Hepatocyte (in vitro differentiated cells): ENCODE data around the gene SLC36A4. TPM values are rescaled to one million over a fixed set of nuclear protein-coding genes. Genes with fewer than 3 reads are reported as not detected.

Source experiments
- DNase-seq: peaks from one replicate; pipeline ENCODE4 v3.0.0-alpha.2; 2016; ENCODE audit warnings: low spot score
- H2AFZ ChIP-seq: fragments of 200-600 bp; sonication (generic); 2 replicates; pipeline ENCODE4 v1.6.0; 2016; ENCODE audit warnings: antibody characterized with exemption, mild to moderate bottlenecking
- H3K27ac ChIP-seq: fragments of 200-600 bp; sonication (generic); 2 replicates; pipeline ENCODE4 v1.5.1; 2016; ENCODE audit warnings: mild to moderate bottlenecking
- H3K27me3 ChIP-seq: fragments of 200-600 bp; sonication (generic); 2 replicates; pipeline ENCODE4 v1.6.1; 2016
- H3K36me3 ChIP-seq: fragments of 200-600 bp; sonication (generic); replicated peaks from 2 replicates; pipeline ENCODE4 v1.5.1; 2016; ENCODE audit warnings: low read depth; ENCODE audit not compliant: insufficient read depth
- H3K4me1 ChIP-seq: fragments of 200-600 bp; sonication (generic); 2 replicates; pipeline ENCODE4 v1.5.1; 2016; ENCODE audit warnings: mild to moderate bottlenecking, moderate library complexity; ENCODE audit not compliant: insufficient read depth
- H3K4me2 ChIP-seq: fragments of 200-600 bp; sonication (generic); 2 replicates; pipeline ENCODE4 v1.6.0; 2016
- H3K4me3 ChIP-seq: fragments of 200-600 bp; sonication (generic); 2 replicates; pipeline ENCODE4 v1.5.1; 2016; ENCODE audit warnings: mild to moderate bottlenecking
- H3K79me2 ChIP-seq: fragments of 200-600 bp; sonication (generic); 2 replicates; pipeline ENCODE4 v1.6.0; 2017; ENCODE audit warnings: mild to moderate bottlenecking
- H3K9me2 ChIP-seq: fragments of 200-600 bp; sonication (generic); replicated peaks from 2 replicates; pipeline ENCODE4 v1.6.0; 2017; ENCODE audit warnings: mild to moderate bottlenecking; ENCODE audit not compliant: insufficient read depth
- H3K9me3 ChIP-seq: fragments of 200-600 bp; sonication (generic); 2 replicates; pipeline ENCODE4 v1.5.1; 2016; ENCODE audit warnings: low read depth, mild to moderate bottlenecking
- H4K20me1 ChIP-seq: fragments of 200-600 bp; sonication (generic); 2 replicates; pipeline ENCODE4 v1.6.0; 2016; ENCODE audit warnings: mild to moderate bottlenecking; ENCODE audit not compliant: insufficient read depth, poor library complexity, severe bottlenecking
- EZH2 ChIP-seq: fragments of 200-600 bp; sonication (generic); IDR thresholded peaks from 2 replicates; pipeline ENCODE4 v1.6.1; 2016; ENCODE audit warnings: antibody characterized with exemption, mild to moderate bottlenecking, borderline replicate concordance
- EZH2phosphoT487 ChIP-seq: fragments of 200-600 bp; sonication (generic); IDR thresholded peaks from one replicate; pipeline ENCODE4 v1.6.1; 2018; ENCODE audit warnings: antibody characterized with exemption, mild to moderate bottlenecking, low read depth, moderate library complexity; ENCODE audit not compliant: unreplicated experiment, severe bottlenecking
- WGBS: methylation state at CpG from one replicate; pipeline ENCODE4 v1.1.6; 2016; ENCODE audit warnings: low lambda C conversion rate; ENCODE audit errors: missing lambda C conversion rate; 5-methylcytosine and 5-hydroxymethylcytosine counted together
- polyA plus RNA-seq: library from polyadenylated mRNA; unstranded; fragments of >200 nt; fragmentation: Nextera tagmentation; extraction: Ambion mirVana; gene quantifications from 2 replicates; pipeline ENCODE4 v1.2.1, GENCODE V29; 2016
- total RNA-seq: library from RNA; depleted of rRNA; stranded (reverse); fragments of >200 nt; gene quantifications from 2 replicates; pipeline ENCODE4 v1.2.3, GENCODE V29; 2014
- TF ChIP-seq, protein P1 (sequence below): fragments of 200-600 bp; sonication (generic); IDR thresholded peaks from 2 replicates; pipeline ENCODE4 v1.5.1; 2016; ENCODE audit warnings: antibody characterized with exemption, mild to moderate bottlenecking; ENCODE audit not compliant: poor library complexity

Gene SLC36A4
- total and polyA plus RNA-seq, 2 experiments from 2014 or later, result 17.6 to 18.4 TPM

DNA sequence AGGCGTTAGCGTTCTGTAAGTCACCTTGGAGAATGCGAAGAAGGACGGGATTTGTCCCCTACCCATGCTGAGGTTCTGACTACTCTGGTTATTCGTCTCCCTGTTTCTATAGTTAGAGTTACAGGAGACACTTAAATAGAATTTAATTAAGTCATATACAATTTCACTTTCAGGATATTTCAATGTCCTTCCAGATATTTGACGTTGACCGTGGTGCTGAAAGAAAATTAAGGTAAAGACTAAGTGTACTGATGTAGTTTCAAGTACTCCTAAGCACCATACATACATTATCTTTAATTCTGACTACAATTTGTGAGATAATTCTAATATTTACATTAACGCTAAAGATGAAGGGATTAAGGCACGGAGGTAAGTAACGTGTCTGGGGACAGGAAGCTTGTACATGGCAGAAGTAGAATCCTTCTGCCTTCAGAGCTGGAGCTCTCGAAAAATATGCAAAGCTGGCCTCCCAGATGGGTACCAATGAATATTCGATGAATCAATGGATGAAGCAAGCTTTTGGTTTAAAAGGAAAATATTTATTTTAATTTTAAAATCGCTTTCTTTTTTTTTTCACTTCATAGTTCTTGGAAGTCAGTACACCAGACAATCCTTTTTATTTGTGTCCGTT lies 539 bp upstream of the SLC36A4 start:
- no peaks in the 10 kb centered on the region for H3K27me3 ChIP-seq
- no peak for DNase-seq
- H3K4me1 ChIP-seq, result no peaks in the 10 kb centered on the region
- no peaks in the 10 kb centered on the region for H3K9me2 ChIP-seq
- no peaks in the 10 kb centered on the region for H3K9me3 ChIP-seq
- peak overlapping the region; percentile 81 for H2AFZ ChIP-seq
- no peaks in the 10 kb centered on the region for H3K36me3 ChIP-seq
- H3K27ac ChIP-seq, result peak overlapping the region; percentile 97
- 27% methylated on average over 14 of the region's 14 CpGs for WGBS
- H3K4me3 ChIP-seq, result peak overlapping the region; percentile 38
- H3K79me2 ChIP-seq, result peaks cover 37% of the 10 kb centered on the region
- peak overlapping the region; percentile 78 for H3K4me2 ChIP-seq
- H4K20me1 ChIP-seq, result no peaks in the 10 kb centered on the region
- TF ChIP-seq EZH2phosphoT487 (no peak), EZH2 (no peak)
- TF ChIP-seq, protein P1, sequence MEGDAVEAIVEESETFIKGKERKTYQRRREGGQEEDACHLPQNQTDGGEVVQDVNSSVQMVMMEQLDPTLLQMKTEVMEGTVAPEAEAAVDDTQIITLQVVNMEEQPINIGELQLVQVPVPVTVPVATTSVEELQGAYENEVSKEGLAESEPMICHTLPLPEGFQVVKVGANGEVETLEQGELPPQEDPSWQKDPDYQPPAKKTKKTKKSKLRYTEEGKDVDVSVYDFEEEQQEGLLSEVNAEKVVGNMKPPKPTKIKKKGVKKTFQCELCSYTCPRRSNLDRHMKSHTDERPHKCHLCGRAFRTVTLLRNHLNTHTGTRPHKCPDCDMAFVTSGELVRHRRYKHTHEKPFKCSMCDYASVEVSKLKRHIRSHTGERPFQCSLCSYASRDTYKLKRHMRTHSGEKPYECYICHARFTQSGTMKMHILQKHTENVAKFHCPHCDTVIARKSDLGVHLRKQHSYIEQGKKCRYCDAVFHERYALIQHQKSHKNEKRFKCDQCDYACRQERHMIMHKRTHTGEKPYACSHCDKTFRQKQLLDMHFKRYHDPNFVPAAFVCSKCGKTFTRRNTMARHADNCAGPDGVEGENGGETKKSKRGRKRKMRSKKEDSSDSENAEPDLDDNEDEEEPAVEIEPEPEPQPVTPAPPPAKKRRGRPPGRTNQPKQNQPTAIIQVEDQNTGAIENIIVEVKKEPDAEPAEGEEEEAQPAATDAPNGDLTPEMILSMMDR, result no peak

DNA sequence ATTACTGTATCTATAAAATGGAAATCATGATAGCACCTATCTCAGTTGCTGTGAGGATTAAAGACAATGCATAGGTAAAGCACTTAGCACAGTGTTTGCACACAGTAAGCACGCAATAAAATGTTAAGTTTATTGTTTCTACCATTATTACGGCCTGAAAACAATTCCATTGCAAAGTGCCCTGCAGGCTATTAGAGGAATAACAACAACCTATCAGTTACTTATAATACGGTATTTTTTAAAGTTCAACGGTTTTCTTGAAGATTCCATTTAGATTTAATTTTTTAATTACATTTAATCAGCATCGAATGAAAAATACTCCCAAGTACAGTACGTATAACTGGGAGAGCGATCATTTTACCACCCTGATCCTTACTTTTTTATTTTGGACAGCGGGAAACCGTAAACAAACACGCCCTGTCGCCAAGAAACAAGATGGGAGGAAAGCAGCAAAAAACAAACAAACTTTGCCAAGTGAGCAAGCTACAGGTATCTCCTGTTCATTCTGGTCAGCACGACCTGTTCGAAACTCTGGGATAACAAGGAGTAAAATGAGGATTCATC lies 893 bp downstream of the SLC36A4 start:
- DNase-seq, result peak; percentile 13
- 2% methylated on average over 13 of the region's 13 CpGs for WGBS
- TF ChIP-seq, protein P1, result peak; percentile 40
- no peak for TF ChIP-seq EZH2

DNA sequence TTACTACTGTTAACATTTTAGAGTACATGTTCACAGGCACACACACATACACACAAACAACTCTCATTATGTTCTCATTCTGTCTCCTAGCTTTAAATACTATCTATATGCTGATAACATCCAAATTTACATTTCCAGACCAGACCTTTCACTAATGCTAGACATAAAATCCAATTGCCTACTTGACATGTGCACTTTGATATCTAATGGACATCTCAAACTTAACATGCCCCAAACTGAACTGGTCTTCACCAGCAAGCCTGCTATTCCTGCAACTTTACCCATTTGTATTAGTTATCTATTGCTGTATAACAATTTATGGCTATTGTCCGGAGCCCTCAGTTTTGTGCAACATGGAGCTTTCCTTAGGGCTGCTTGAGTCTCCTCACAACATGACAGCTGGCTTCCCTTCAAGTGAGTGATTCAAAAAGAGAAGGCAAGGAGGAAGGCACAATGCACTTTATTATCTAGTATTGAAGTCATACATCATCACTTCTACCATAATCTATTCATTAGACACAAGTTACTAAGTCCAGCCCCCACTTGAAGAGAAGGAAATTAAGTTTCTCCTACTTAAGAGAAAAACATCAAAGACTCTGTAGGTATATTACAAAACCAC lies 3.0 kb downstream of the SLC36A4 start:
- DNase-seq, result no peak
- Histone ChIP-seq H3K36me3 (no peaks in the 10 kb centered on the region), H3K4me2 (no peak overlapping the region), H2AFZ (no peak overlapping the region), H4K20me1 (no peaks in the 10 kb centered on the region), H3K4me1 (no peaks in the 10 kb centered on the region), H3K9me3 (no peaks in the 10 kb centered on the region), H3K4me3 (no peak overlapping the region), H3K9me2 (no peaks in the 10 kb centered on the region), H3K79me2 (peaks cover 71% of the 10 kb centered on the region), H3K27me3 (no peaks in the 10 kb centered on the region), H3K27ac (no peak overlapping the region)
- 88% methylated on average over 1 of the region's 1 CpG for WGBS
- TF ChIP-seq, protein P1, result no peak
- TF ChIP-seq EZH2phosphoT487 (no peak), EZH2 (no peak)

More for the DNA sequence above, 893 bp downstream of the SLC36A4 start:
- H3K27me3 ChIP-seq, result no peaks in the 10 kb centered on the region
- no peaks in the 10 kb centered on the region for H3K9me2 ChIP-seq
- H4K20me1 ChIP-seq, result no peaks in the 10 kb centered on the region
- H3K4me1 ChIP-seq, result no peaks in the 10 kb centered on the region
- H3K36me3 ChIP-seq, result no peaks in the 10 kb centered on the region
- peak overlapping the region; percentile 38 for H3K4me3 ChIP-seq
- H3K4me2 ChIP-seq, result peak overlapping the region; percentile 78
- peak overlapping the region; percentile 81 for H2AFZ ChIP-seq
- no peaks in the 10 kb centered on the region for H3K9me3 ChIP-seq
- peaks cover 52% of the 10 kb centered on the region for H3K79me2 ChIP-seq
- H3K27ac ChIP-seq, result peak overlapping the region; percentile 97
